COLO829 (cell line): ENCODE results near the gene FBXL20.
"Not testable (repeated sequence)": the region's sequence is repeated elsewhere in the genome, so short reads cannot be mapped to it uniquely, and the experiment has no call there.

Experiments
- DNase-seq: peaks from one replicate; pipeline ENCODE4 v3.0.0; 2012; ENCODE audit warnings: low spot score

Gene FBXL20

GRCh38 chr17:39401412-39402243 lies at the start of gene FBXL20:
Gene FBXL20 (minus strand): TSS chr17:39401626. CDS start chr17:39401402, 224 bp downstream.
- DNase-seq: peak; percentile 83

GRCh38 chr17:39450847-39451581 lies 49.6 kb upstream of the FBXL20 start, which contains the start of gene MED1:
Gene MED1 (minus strand): TSS chr17:39451263. CDS start chr17:39451062, 201 bp downstream.
- DNase-seq: peak; percentile 100

GRCh38 chr17:39450051-39450450 lies 48.6 kb upstream of the FBXL20 start:
- DNase-seq: no peak

- DNase-seq: no peak
Measured at GRCh38 chr17:39447561-39447960, 46.1 kb upstream of the FBXL20 start.

DNA sequence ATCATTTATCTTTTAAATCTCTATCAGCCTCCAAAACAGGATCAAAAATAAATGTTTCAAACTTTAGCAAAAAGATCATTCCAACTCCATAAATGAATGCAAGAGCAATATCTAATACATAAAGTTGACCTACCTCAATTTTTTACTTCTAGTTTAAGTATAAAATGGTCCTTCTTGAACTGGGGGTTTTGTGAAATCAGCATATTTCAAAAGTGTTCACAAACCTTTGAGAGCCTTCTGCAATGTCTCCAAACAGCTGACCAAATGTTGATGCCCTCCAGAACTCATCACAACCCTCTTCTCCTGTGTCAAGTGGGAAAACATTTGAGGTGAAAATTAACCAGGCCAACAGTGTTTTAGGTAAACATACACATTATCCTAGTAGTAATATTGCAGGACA lies 41.9 kb upstream of the FBXL20 start:
- no peak for DNase-seq

GRCh38 chr17:39439868-39440267 lies 38.4 kb upstream of the FBXL20 start:
- not testable (repeated sequence) for DNase-seq

GRCh38 chr17:39429600-39429999 lies 28.2 kb upstream of the FBXL20 start:
- DNase-seq: no peak

- no peak for DNase-seq
Measured at GRCh38 chr17:39416141-39416540, 14.7 kb upstream of the FBXL20 start.

DNA sequence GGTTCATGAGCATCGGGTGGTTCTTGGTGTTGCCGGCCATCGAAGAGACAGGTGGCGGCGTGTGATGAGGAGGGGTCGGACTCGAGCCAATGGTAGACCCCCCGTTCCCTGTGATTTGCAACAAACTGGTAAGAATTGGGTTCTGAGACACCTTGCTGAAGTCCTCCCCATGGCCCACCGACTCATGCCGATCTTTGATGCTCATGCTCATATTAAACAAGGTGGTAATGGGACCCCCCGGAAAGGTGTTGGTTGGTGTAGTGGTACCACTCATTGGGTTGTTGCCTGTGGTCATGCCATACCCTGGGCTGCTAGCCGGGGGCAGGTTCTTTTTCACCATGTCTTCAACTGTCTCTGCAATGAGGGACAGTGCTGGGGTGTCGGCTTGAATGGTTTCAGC lies 8.9 kb upstream of the FBXL20 start:
- no peak for DNase-seq

DNA sequence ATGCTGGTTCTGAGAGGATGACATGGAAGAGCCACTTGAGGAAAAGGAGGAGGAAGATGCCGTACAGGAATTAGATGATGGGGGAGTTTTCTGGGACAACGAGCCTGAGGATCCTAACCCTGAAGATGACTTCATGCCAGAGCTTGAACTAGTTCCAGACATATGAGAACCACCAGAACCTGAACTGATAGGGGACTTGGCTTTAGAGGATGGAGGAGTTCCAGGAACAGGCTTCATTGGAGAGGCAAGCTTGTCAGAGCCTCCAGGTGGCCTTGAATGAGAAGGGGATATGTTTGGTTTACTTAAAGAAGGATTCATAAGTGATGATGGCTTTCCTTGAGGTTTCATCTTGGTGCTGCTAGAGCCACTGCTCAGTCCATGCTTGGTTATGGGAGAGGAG lies 6.9 kb upstream of the FBXL20 start:
- DNase-seq: no peak

DNA sequence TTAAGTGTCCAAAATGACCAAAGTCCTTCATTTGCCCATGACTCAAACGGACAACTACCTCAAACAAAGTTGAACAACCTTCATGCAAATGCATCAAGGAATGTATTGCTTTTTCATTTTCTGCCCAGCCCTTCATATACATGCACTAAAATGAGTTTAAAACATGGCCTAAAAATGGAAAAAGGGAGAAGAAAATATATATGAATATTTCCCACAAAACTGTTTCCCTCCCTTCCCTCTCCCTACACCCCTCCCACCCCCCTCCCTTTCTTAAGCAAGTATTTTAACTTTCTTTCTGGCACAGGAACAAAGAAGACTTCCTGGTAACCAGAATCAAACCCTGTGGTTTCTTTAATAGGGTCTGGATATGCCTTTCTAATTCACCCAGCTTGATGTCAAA lies 5.5 kb upstream of the FBXL20 start:
- no peak for DNase-seq

DNA sequence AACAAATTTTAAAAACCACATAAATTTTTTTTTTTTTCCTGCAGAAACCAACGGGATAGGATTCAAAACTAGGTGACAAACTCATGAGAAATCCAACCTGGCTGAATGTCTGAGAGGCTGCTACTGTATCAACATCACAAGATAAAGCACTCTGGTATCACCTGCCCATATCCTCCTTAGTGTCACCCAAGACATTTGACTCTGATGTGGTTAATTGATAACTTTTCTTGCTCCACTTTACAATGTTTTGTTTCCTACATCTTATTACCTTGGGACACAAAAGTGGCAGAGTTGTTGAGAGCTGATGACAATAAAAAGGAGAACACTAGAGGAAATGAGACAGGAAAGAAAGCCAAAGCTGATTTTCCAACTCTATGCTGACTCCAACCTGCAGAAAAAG lies 4.0 kb upstream of the FBXL20 start:
- DNase-seq: no peak

GRCh38 chr17:39404542-39405378 lies 3.3 kb upstream of the FBXL20 start:
- DNase-seq: peak; percentile 88

DNA sequence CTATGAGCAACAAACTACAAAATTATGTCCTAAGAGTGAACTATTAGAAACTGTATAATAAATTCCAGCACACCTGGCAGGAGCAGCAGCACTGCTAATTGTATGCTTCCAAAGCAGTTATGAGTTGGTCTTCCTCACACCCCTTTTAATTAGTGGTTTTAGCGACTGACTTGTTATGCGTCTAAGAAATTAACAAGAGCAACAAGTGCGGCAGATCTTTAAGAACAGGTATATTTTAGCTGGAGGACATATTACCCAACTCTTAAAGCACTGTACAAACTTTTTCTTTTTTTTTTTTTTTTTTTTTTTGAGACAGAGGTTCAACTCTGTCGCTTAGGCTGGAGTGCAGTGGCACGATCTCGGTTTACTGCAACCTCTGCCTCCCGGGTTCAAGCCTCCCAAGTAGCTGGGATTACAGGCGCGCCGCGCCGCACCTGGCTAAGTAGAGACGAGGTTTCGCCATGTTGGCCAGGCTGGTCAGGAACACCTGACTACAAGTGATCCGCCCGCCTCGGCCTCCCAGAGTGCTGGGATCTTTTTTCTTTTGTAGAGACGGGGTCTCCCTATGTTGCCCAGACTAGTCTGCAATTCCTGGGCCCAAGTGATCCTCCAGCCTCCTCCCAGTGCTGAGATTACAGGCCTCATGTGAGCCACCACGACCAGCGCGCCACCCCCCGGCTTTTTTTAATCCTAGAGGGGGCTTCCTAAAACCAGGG lies 1.6 kb upstream of the FBXL20 start:
- no peak for DNase-seq

DNA sequence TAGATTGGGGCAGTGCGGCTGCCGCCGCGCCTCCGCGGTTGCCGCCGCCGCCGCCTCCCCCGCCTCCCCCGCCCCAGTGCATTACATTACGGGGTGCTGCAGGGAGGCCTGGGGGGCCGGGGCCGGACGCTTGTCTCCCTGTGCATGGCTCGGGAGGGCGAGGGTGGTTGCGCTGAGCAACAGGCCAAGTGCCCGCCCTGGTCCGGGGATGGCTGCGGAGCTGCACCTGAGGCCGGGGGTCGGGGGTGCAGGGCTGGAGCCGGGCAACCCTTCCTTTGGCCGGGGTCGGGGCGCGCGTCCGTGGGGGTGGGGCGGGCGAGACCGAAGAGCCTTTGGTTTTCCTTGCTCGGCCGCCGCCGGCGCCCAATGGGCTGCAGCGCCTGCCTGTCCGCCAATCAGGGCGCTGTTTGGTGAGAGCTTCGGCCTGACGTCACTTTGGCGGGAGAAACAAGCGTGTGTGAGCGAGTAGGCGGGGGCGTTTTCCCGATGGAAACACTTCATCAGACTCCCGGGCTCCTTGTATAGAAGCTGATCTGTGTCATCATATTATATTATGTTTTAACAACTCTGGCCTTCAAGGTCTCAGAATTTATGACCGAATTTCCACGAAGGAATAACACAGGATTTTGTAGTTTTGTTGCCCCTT lies 941 bp upstream of the FBXL20 start:
- DNase-seq: peak; percentile 87

DNA sequence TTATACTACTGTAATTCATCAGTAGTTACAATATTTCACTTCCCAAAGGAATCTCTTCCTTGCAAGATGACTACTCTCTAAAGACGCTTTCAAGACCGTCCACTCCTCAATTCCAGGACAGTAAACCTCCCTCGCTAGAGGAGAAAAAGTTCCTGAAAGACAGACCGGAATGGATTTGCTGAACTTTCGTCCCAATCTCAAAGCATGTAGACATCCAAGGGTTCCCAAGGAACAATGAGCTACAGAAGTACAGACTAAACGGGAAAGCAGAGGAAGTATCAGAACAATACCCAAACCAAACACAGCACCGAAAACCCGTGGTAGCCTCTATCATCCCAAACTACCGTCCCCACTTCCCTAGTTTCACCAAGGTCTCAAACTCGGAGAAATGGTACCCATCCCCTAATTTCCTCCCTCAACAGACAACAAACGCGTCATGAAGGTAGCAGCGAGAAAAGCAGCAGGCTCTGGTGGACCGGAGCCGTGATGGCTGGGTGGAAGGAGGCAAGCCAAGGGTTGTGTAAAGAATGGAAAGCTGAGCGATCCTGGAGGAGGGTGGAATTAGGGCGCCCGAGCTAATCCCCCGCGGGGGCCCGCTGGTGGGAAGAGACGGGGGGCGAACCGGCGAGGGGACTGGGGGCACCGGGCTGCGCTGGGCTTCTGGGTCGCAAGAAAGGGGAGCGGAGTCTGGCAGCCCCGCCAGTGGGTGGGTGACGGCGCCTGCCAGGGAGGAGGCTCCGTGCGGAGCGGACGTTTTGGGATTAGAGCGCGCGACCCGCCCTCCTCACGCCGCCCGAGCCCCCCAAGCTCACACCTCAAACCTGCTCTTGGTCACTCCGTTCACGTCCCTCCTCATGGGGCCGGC lies 647 bp downstream of the FBXL20 start:
- no peak for DNase-seq

DNA sequence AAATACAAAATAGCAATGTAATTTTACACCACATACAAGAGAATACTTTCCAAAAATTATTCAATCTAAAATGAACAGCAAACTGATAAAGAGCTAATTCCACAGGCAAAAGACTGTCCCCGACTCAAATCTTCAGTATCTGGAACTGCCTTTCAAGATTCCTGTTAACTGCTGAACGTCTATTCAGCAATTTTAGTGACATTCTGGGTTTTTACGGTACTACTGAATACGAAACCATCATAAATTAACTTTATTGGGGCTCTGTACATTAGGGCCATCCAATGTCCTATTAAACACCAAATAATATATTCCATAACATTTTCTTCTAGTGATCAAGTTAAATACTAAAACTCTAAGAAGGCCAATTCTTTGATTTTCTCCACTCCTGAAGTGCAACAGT lies 1.6 kb downstream of the FBXL20 start:
- DNase-seq: no peak

GRCh38 chr17:39393736-39394135 lies 7.7 kb downstream of the FBXL20 start:
- no peak for DNase-seq

- no peak for DNase-seq
Measured at GRCh38 chr17:39391448-39391847, 10.0 kb downstream of the FBXL20 start.

DNA sequence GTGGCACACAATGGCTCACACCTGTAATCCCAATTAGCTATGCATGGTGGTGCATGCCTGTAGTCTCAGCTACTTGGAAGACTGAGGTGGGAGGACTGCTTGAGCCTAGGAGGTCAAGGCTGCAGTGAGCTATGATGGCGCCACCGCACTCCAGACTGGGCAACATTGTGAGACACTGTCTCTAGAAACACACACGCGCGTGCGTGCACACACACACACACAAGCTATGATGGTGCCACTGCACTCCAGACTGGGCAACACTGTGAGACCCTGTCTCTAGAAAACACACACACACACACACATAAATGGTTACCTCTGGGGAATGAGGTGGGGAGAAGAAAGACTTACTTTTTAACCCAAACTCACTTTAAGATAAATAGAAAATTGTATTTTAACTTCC lies 16.4 kb downstream of the FBXL20 start:
- DNase-seq: no peak
